Measurements from ENCODE around the gene GNE.
"Not testable (repeated sequence)": the region's sequence is repeated elsewhere in the genome, so short reads cannot be mapped to it uniquely, and the experiment has no call there.

DNA sequence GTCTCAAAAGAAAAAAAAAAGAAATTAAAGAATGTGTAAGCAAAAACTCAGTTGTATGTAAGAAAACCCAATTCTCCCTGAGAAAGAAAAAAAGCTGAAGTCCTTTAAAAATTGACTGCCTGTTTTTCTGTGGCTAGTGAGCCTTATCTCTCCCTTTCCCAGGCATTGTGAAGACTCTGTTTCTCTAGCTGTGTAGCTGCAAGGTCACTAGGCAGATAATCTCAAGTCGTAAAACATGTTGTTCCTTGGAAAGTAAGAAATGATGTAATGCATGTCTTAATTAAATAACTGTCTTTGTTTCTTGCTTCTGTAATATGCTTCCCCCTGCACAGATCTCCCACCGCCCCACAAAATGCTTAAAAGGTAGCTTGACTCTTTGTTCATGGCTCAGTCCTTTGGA lies 46.1 kb upstream of the GNE start:
- not testable (repeated sequence) for TF ChIP-seq EP300, POLR2A, POLR2AphosphoS5 (IDR thresholded peaks at IDR 0.05)
